HG03025 (cell line): ENCODE results near the gene EVL.
A peak's percentile ranks its signal among the peaks of the same experiment; 100 is the strongest.

Source experiments
- ATAC-seq: cut with Tn5 transposase; IDR thresholded peaks from one replicate; pipeline ENCODE4 v1.9.1; 2021; ENCODE audit warnings: mild to moderate bottlenecking, moderate library complexity; ENCODE audit not compliant: unreplicated experiment, low FRiP score

Gene EVL

DNA sequence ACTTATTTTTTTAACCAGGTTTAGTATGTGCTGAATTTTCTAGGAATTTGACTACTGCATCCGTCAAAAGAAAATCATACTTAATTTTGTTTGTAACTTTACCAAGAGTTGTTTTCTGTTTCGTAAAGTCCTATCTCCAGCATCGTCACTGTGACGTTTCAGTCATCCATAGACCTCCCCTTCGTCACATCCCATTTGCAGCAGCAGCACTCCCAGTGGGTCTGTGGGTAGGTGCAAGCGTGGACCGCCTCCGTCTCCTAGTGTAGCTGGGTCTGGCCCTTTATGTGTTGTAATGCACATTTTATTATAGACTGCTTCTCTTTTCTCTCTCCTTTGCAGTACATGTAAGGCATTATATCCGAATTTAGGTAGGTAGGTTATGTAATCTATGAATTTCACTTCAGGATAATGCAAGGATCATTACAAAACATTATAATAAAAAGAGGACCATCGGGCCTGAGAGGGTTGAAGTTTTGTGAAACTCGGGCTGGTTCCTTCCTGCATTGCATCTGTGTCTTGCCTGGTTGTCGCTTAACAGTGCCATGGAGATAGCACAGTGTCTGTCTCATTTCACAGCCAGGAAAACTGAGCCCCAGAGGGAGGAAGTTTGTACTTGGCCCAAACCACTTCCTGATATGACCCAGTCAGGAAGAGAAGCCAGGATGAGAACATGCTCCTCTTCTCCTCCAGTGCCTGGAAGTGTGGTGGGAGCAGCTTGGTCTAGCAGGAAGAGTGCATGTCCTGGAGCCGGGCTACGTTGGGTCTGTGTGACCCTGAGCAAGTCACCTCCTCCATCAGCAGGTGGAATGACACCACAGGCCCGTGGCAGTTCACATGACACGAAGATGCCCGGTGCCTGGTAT, 41.3 kb downstream of the EVL start:
- no peak for ATAC-seq

DNA sequence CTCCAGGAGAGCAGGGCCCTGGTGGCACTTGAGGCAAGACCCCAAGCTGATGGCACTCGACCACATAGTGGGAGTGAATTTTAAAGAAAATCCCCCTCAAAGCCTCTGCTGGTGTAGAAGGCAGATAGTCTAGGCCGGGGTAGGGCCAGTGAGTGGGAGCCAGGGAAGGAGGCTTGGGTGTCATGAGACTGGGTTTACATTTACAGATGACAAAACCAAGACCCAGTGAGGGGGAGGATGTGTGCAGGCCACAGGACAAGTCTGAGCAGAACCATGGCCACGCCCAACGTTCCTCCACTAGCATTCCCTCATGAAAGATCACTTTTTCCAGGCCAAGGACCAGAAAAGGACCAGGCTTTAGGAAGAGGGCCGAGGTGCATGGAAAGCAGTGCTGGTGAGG, 42.0 kb downstream of the EVL start:
- ATAC-seq, result no peak

DNA sequence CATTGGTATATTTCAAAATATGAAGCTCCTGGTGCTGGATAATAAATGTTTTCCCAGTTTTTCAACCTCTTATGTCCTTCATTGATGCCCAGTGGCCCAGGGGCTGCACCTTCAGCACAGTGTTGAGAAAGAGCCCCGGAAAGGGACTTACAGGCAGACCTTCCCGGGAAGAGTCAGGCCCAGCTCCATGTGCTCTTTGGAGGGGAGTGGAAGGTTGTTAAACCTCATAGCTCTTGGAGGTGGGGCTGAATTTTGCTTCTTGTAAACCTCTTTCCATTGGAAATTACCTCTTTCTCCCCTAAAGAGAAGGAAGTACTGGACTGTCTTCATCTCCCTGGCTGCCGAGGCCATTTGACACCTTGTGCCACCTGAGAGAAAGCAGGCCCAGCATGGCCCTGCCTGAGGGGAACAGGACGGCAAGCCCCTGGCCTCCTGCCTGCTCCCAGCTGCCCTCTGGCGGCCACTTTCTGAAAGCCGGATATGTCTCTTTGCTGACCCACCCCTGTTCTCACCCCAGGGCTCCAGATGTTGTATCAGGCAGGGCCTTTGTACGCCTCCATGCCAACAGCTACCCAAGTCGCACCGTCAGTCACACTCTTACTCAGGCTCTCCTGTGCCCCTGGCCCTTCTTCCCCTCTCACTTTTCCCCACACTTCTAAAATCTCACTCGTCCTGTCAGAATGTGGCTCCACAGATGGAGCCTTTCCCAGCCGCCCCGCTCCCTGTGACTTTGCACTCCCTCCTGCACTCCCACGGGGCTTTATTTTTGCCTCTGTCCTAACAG, 43.0 kb downstream of the EVL start:
- peak; percentile 65 for ATAC-seq

DNA sequence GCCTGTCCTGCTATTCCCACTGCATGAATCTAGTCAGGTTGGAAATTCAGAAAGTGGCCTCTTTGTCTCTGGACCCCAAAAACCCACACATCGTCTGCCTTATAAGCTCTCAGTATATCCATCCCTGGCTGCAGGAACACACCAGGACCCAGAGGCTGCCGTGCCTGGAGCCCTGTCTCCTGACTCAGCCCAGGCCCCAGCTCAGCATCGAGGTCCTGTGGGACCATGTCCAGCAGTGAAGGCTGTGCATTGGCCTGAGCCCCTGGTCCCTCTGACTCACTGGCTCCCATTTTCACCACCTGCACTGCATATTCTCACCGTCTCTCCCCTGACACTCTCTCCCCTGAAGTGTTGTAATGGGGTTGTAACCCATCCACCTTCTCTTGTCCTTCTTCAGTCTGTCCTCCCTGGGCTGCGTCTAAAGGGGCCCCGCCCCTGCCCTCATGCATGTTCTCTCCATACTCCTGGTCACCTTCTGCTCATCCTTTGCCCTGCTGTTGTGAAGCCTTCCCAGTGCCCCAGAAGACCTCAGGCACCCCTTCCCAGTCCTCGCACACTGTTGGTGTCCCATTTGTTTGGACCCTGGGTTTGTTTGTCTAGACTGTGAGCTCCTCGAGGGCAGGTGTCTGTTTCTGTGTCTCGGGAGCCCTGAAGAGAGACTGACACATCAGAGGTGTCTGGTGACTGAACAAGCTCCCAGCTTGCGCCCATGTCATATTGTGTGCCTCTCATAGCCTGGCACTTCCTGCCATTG, 43.8 kb downstream of the EVL start:
- ATAC-seq, result no peak

DNA sequence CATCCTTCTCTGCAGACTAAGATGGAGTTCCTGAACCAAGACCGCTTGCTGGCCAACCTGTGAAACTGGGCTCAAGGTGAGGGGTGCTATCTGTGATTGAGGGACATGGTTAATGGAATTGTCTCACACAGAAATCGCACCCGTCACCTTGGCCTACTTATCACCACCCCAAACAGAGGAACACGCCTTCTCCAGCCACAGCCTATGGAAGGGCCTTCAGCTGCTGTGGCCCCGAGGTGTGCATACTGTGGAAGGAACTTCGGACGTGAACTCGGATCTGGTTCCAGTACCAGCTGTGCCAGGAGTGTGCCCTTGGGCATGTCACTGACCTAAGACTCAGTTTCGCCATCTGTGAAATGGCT, 44.4 kb downstream of the EVL start:
- ATAC-seq, result no peak

DNA sequence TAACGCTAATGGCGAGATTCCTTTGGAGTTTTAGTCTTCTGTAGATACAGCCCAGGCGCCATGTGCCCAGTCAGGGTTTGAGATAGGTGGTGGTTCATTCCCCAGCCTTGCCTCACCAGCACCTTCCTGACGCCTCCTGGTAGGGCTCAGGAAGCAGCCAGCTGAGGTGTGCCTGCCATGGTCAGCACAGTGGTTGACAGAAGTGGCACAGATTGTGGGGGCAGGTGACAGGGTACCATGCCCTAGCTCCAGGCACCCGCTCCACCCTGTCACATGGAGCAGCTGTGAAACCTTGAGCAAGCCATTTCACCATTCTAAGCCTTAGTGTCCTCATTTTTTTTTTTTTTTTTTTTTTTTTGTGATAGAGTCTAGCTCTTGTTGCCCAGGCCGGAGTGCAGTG, 45.6 kb downstream of the EVL start:
- no peak for ATAC-seq

DNA sequence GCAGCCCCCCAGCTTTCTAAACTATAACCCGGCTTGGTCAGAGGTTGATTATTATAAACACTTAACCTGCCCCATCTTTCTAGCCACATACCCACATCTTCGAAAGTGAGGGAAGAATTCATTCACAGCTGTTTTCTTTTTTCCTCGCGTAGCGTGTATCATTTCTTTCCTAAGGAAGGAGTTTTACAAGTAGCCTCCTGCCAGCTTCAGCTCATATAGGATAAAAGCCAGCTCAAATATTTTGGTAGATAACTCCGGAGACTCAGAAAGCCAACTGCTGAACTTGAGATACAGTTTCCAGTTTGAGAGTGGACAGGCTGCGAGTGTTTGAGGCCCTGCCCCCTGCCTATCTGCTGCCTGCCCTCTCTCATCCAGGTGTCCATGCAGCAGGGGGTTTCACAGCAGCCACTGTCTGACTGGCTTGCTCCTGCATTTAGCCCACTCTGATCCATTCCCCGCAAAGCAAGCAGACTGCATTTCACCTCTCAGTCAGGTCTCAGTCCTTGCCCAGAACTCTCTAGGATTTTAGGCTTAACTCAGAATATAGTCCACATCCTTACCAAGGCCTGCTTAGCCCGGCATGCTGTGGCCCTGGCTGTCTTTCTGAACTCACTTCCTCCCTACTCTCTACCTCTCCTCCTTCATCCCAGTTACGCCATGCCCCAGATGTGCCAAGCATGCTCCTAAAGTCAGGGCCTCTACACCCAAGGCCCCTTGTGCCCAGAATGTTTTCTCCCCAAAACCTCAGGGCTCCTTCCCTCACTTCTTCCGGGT, 46.9 kb downstream of the EVL start:
- no peak for ATAC-seq

DNA sequence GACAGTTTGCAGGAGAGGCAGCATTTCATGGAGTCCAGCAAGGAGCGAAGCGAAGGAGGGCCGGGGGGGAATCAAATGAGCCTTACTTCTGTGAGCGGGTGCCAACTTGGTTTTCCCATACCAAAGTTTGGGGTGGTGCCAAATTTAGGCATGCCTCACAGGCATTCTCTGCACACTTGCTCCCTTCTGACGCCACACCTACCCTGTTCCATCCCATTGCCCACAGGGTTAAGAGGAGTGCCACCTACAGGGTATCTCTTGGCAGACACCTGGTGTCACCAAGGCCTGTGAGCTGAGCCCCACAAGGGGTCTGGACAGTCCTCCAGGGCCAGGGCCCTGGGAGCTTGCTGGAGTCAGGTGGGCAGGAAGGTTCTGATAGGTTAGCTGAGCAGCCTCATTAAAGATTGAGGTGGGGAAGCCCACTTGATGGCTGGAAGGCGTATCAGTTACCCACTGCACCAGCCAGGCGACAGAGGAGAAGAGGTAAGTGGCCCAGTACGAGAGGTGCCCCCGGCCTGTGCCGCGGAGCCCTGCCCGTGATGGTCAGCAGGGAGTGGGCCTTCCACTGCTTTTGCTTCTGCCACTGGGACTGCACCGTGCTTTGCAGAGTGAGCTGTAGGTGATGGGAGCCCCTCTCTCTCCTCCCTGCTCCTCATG, 49.0 kb downstream of the EVL start:
- no peak for ATAC-seq

DNA sequence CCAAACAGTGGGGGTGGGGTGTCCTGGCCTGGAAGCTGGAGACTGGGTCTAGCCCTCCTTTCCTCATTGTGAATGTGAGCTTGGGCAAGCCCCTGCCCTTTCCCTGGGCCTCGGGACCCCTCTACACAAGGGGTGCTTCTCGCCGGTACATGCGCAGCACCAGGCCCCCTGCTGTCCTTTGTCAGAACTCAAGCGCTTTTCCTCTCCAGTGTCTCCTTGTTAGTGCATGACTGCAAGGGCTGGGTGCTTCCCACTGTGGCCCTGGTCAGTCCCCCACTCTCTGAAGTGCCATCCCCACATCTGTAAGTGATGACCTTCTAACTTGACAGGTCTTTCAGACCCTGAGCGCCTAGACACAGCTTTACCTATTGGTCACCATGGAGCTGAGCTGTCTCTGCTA, 50.0 kb downstream of the EVL start:
- no peak for ATAC-seq

DNA sequence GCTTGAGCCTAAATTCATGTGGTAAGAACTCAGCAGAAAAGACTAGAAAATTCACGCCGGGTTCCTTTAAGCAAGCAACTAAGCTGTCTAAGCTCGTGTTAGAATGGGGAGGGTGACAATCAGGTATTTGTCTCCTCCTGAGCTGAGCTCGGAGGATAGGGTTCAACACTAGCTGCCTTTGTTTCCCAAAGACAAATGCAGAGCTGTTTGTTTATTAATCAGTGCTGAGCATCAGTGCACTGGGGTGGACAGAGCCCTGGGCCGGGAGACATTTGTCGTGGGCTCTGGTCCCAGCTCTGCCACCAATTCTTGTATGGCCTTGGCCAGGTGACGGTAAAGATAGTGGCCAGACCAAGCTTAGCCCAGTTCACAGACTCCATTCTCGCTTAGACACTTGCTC, 50.5 kb downstream of the EVL start:
- no peak for ATAC-seq

DNA sequence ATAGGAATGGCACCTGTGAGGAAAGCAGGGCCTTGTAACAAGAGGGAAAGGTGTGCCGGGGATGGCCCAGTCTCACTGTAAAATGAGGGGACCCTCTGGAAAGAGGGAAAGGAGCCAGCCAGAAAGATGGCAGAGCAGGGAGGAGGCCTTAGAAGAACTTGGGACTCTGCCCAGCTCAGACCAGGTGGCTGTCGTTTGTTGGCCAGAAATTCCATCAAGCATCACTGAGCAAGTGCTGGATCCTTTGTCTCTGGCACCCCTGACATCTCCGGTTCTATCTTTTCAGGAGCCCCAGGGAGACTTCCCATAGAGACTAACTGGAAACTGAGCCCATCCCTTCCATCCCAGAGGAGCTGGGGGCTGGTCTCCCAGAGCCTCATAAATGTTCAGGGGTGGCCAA, 50.9 kb downstream of the EVL start:
- no peak for ATAC-seq

DNA sequence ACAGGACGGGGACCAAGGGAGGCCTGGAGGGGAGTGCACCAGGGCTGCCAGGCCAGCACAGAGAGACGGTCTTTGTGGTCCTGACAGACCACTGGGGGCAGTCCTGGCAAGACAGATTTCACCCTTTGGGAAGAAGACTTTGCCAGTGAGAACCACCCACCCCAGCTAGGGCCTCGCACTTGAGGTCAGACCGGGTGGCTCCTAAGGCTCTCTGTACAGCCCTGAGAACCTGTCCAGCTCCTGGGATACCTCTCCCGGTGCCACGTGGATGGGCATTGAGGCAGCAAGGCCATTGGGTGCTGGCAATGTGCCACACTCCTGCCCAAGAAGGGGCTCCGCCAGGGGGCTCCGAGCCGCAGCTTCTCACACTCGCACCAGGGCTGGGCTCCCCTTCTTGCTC, 51.8 kb downstream of the EVL start:
- ATAC-seq, result no peak

DNA sequence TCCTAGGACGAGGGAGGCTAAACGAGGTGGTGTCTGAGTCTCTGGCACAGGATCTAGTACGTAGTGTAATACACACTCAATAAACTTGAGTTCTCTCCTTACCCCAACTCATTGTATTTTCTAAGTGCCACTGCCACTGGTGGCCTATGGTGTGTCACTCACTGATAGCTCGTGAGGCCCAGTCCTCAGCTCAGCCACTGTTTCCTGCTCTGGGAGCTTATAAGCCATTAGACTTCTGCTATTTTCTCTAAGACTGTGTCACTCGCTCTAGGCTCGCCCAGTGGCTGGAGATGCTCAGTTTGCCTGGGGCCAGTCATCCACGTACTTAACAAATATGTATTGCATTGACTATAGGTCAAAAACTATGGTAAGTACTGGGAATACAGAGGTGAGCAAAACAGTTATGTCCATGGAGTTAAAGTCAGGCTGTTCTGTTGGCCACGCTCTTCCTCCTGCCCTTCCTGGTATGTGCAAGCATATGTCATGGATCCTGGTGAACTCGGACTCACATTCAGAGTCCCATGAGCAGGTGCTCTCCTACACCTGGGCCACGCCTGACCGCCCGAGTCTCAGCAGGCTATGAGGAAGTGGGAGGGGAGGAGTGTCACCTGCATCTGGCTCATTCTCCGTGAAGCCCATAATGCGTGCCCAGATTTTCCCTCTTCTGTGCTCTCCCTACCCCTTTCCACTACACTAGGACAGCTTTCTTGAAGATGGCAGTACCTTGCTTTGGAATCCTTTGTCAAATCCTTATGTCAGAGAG, 52.6 kb downstream of the EVL start:
- ATAC-seq, result no peak

DNA sequence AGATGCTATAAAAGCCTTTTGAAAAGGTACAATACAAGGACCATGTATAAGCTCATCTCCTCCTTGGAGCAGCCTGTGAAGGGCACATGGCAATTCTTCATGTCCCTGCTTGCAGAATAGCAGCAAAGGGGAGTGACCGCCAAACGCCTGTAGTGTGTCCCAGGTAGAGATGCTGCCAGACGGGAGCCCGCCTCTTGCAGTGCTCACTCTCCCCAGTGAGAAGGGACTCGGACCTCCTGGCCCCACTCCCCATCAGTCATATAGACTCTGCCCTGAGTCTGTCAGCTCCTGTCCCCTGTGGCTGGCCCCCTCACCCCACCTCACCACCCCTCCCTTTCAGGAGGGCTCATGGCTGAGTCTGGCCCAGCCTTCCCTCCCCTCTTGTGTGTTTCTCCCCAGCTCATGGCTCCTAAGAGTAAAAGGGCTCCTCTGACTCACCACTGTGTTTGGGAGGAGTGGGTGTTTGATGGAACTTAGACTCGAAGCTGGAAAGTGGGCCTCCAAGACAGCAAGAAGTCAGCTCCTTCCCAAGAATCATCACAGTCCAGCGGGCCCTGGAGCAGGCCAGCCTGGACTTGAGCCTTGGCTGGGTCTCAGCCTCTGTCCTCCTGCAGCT, 53.3 kb downstream of the EVL start:
- no peak for ATAC-seq

DNA sequence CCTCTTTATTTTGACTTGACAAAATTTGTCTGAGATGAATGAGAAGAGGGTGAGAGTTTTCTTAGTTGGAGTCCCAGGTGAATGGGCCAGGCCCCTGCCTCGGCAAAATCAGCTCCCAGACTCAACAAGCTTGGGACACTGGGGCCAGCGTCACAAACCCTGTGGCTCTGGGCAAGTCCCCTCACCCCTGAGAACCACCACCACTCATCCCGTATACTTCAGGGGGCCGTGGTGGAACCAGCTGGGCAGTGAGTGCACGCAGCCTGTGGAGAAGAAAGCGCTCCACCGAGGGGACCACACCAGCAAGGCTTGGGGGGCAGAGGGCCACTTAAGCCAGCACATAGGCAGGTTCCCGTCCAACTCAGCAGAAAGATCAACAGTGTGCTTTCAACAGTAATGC, 54.0 kb downstream of the EVL start:
- ATAC-seq, result no peak

DNA sequence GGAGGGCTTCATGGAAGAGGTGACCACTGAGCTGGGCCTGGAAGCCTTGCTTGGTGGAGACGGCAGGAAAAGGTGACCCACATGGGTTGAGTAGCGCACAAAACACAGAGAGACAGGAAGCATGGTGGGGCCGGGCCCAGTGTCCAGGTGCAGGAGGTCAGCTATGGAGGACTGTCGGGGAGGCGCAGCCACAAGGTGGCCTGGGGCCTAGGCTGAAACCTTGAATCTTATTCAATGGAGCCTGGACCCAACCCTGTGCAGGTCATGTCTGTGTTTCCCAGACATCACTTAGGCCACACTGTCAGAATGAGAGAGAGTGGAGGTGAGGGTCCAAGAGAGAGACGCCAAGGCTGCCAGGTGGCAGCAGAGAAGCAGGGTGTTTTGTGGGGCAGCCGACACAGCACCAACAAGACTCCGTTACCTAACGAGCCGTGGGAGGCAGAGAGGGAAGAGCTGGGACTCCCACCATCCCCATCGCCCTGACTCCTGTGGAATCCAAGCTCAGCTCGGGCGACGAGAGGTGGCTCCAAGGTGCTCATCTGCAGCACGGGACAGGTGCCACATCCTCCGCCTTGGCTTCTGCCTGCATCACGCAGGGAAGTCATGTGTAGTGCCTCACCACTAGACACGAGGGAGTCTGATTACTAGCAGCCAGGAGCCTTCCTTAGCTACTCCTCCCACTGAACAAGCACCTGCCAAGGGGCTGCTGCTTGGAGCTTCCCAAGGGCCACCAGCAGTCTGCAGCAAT, 55.5 kb downstream of the EVL start:
- ATAC-seq, result no peak

DNA sequence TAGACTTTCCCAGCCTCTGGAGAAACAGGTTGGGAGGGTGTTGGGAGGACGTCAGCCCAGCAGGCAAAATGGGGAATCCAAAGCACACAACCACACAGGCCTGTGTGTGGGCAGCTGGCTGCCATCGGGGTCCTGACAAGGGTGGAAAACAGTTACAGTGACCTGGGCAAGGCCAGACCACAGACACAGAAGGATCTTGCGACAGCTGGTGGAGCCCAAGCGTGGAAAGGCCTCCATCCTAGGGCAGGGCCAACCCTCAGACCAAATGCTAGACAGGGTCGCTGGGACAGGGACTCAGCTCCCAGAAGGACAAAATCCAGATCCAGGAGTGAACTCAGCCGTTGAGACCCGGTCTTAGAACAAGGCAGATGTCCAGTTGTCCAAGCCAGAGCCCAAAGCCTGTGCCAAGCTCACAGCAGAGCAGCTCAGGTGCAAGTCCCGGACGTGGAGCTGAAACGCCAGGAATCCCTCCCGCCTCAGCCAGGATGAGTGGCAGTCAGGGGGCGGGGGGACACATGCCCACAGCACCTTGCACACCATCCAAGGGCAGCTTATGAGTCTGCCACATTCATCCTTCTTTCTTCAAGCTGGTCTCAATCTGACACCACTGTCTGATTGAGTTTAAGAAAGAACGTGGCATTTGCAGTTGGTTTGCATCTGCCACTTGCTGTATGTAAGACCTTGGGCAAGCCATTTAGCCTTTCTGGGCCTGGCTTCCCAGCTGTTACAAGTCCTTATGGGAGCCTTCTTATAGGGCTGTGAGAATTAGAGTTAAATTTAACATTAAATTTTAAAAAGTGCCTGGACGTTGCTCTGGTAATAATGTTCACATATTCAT, 56.6 kb downstream of the EVL start:
- no peak for ATAC-seq
